IMR-90 (cell line): Measurements from ENCODE around the gene PSME3. TPM values are rescaled to one million over a fixed set of nuclear protein-coding genes. Genes with fewer than 3 reads are reported as not detected.
"Not testable (repeated sequence)": the region's sequence is repeated elsewhere in the genome, so short reads cannot be mapped to it uniquely, and the experiment has no call there.

Source experiments
- ATAC-seq: fragments of 200-7000 bp; cut with Tn5 transposase; 2 replicates; pipeline ENCODE4 v1.9.1; 2020; ENCODE audit warnings: low read depth, mild to moderate bottlenecking, moderate library complexity
- BruUV-seq: library from RNA; stranded (reverse); fragments of 400-500 nt; replicated peaks from 2 replicates; lab custom pipeline; 2021; lab: Mats Ljungman, UMichigan
- CTCF ChIA-PET: fragments of 300-600 bp; formaldehyde crosslinking; extraction: SDS; loops from one replicate; lab custom pipeline; 2021; ENCODE audit warnings: antibody characterized with exemption; lab: Yijun Ruan, JAX
- POLR2A ChIA-PET: fragments of 300-600 bp; sonication (Branson Sonifier 250); formaldehyde crosslinking; loops from one replicate; lab custom pipeline; 2022; ENCODE audit warnings: antibody characterized with exemption; ENCODE audit not compliant: unreplicated experiment; lab: Charles Lee
- DNase-seq: peaks from one replicate; pipeline ENCODE4 v3.0.0; 2013
- H2AFZ ChIP-seq: replicated peaks from 2 replicates; pipeline ENCODE3; 2013; ENCODE audit warnings: low read length, mild to moderate bottlenecking; ENCODE audit not compliant: poor library complexity
- H2AK5ac ChIP-seq: 2 replicates; pipeline ENCODE4 v1.6.1; 2013; ENCODE audit warnings: low read depth, low read length, inconsistent platforms
- H2AK9ac ChIP-seq: replicated peaks from 2 replicates; pipeline ENCODE3; 2013; ENCODE audit warnings: mild to moderate bottlenecking, low read depth, low read length, moderate library complexity; ENCODE audit not compliant: poor library complexity
- H2BK120ac ChIP-seq: 2 replicates; pipeline ENCODE4 v1.6.1; 2013; ENCODE audit warnings: low read depth, low read length, inconsistent platforms
- H2BK15ac ChIP-seq: 3 replicates; pipeline ENCODE4 v1.6.1; 2013; ENCODE audit warnings: low read depth, low read length, inconsistent platforms
- H2BK20ac ChIP-seq: 2 replicates; pipeline ENCODE4 v1.6.1; 2013; ENCODE audit warnings: low read depth, mild to moderate bottlenecking, inconsistent platforms, low read length, moderate library complexity
- H2BK5ac ChIP-seq: 2 replicates; pipeline ENCODE4 v1.6.1; 2013; ENCODE audit warnings: mild to moderate bottlenecking, low read depth, low read length, inconsistent platforms; ENCODE audit not compliant: poor library complexity, severe bottlenecking
- H3K14ac ChIP-seq: replicated peaks from 2 replicates; pipeline ENCODE4 v1.6.1; 2013; ENCODE audit warnings: low read depth, low read length, inconsistent platforms
- H3K18ac ChIP-seq: 2 replicates; pipeline ENCODE4 v1.6.1; 2013; ENCODE audit warnings: low read depth, low read length, control low read depth
- H3K23ac ChIP-seq: 2 replicates; pipeline ENCODE4 v1.6.1; 2013; ENCODE audit warnings: low read depth, low read length, inconsistent platforms
- H3K27ac ChIP-seq: 2 replicates; pipeline ENCODE4 v1.5.1; 2013; ENCODE audit warnings: mild to moderate bottlenecking, control low read depth, low read length; ENCODE audit not compliant: insufficient read depth
- H3K27me3 ChIP-seq: 2 replicates; pipeline ENCODE4 v1.6.1; 2013; ENCODE audit warnings: low read length; ENCODE audit not compliant: control insufficient read depth, insufficient read depth
- H3K36me3 ChIP-seq: 2 replicates; pipeline ENCODE4 v1.6.1; 2013; ENCODE audit warnings: low read length, mixed read lengths; ENCODE audit not compliant: control insufficient read depth, insufficient read depth
- H3K4ac ChIP-seq: 2 replicates; pipeline ENCODE4 v1.6.1; 2013; ENCODE audit warnings: low read depth, low read length, inconsistent platforms
- H3K4me1 ChIP-seq: 2 replicates; pipeline ENCODE4 v1.6.1; 2013; ENCODE audit warnings: low read length, mixed read lengths; ENCODE audit not compliant: control insufficient read depth, insufficient read depth
- H3K4me2 ChIP-seq: 2 replicates; pipeline ENCODE4 v1.6.1; 2013; ENCODE audit warnings: low read depth, mild to moderate bottlenecking, control low read depth, low read length, moderate library complexity
- H3K4me3 ChIP-seq: 2 replicates; pipeline ENCODE4 v1.5.1; 2013; ENCODE audit warnings: low read depth, mild to moderate bottlenecking, control low read depth, low read length, moderate library complexity; ENCODE audit not compliant: insufficient read depth
- H3K56ac ChIP-seq: 2 replicates; pipeline ENCODE4 v1.6.1; 2013; ENCODE audit warnings: low read length, inconsistent platforms; ENCODE audit not compliant: insufficient read depth; ENCODE audit errors: extremely low read depth
- H3K79me1 ChIP-seq, 2 experiments: 2 replicates each; pipeline ENCODE4 v1.6.1; 2013; ENCODE audit warnings: low read length in 2 of 2, inconsistent platforms in 1 of 2, low read depth in 1 of 2
- H3K9ac ChIP-seq: 2 replicates; pipeline ENCODE4 v1.6.1; 2013; ENCODE audit warnings: low read depth, low read length, control low read depth
- H3K9me1 ChIP-seq: 2 replicates; pipeline ENCODE4 v1.6.1; 2013; ENCODE audit warnings: low read length, inconsistent platforms; ENCODE audit not compliant: insufficient read depth
- H3K9me3 ChIP-seq: 2 replicates; pipeline ENCODE4 v1.6.1; 2013; ENCODE audit warnings: low read length; ENCODE audit not compliant: control insufficient read depth, insufficient read depth
- H4K20me1 ChIP-seq: 2 replicates; pipeline ENCODE4 v1.6.1; 2013; ENCODE audit warnings: low read length, inconsistent platforms; ENCODE audit not compliant: insufficient read depth
- H4K5ac ChIP-seq: 2 replicates; pipeline ENCODE4 v1.6.1; 2013; ENCODE audit warnings: mild to moderate bottlenecking, low read depth, low read length, control low read depth
- H4K8ac ChIP-seq, 2 experiments: 2 replicates each; pipeline ENCODE4 v1.6.1; 2013; ENCODE audit warnings: low read depth in 2 of 2, low read length in 2 of 2, control low read depth in 1 of 2, inconsistent platforms in 1 of 2
- H4K91ac ChIP-seq: 2 replicates; pipeline ENCODE4 v1.6.1; 2013; ENCODE audit warnings: low read depth, low read length, inconsistent platforms; ENCODE audit not compliant: insufficient read depth
- WGBS, 2 experiments: methylation state at CpG; one replicate each; pipeline versions ENCODE4 v1.1.5 to v1.1.7; 2013; ENCODE audit warnings: missing lambda C conversion rate in 2 of 2; ENCODE audit not compliant: insufficient read length in 1 of 2; ENCODE audit errors: extremely low coverage in 2 of 2; 5-methylcytosine and 5-hydroxymethylcytosine counted together
- dilution Hi-C: fragments of 300-500 bp; cut with HindIII; formaldehyde crosslinking; loops from one replicate; pipeline ENCODE4 v1.14.3; 2018; ENCODE audit warnings: low sequenced_read_pairs; ENCODE audit not compliant: unreplicated experiment
- in situ Hi-C: fragments of 300-500 bp; cut with MboI; formaldehyde crosslinking; loops from 3 replicates; pipeline ENCODE4 v1.14.3; 2019; ENCODE audit warnings: low sequenced_read_pairs, inconsistent platforms, mixed read lengths
- intact Hi-C: fragments of 100-400 bp; cut with micrococcal nuclease; formaldehyde crosslinking; loops from 2 replicates; pipeline ENCODE4 v1.10.0; 2022
- polyA plus RNA-seq, 3 experiments: library from polyadenylated mRNA; depleted of rRNA; stranded (reverse); fragments of >200 nt; gene quantifications; 2 replicates each; pipeline ENCODE4 v1.2.3, GENCODE V29; 2012; ENCODE audit warnings: low replicate concordance in 1 of 3
- total RNA-seq: library from RNA; depleted of rRNA; stranded (reverse); fragments of >200 nt; gene quantifications from 2 replicates; pipeline ENCODE4 v1.2.3, GENCODE V29; 2012

Gene PSME3
- total and polyA plus RNA-seq, 2 of the 4 experiments (the other 2 are of a cell fraction) = 72.4 to 100 TPM

GRCh38 chr17:42881706-42882105, 48.5 kb downstream of the PSME3 start:
- H4K91ac ChIP-seq, DNase-seq, H3K4me1 ChIP-seq, H3K14ac ChIP-seq, H2BK120ac ChIP-seq, H2BK15ac ChIP-seq, H3K36me3 ChIP-seq, H3K4me3 ChIP-seq, H3K18ac ChIP-seq, H3K4ac ChIP-seq, H3K56ac ChIP-seq, CTCF ChIA-PET, H4K20me1 ChIP-seq, H4K5ac ChIP-seq, H2BK20ac ChIP-seq, H3K4me2 ChIP-seq, intact Hi-C loops, H3K9me1 ChIP-seq, H4K8ac ChIP-seq, H3K23ac ChIP-seq, POLR2A ChIA-PET, H3K27ac ChIP-seq, H3K79me1 ChIP-seq, dilution Hi-C loops, H2AK9ac ChIP-seq, H2BK5ac ChIP-seq, H3K9me3 ChIP-seq, ATAC-seq, BruUV-seq, H2AK5ac ChIP-seq, H2AFZ ChIP-seq, H3K9ac ChIP-seq: not testable (repeated sequence)
- in situ Hi-C loops = loop anchor here (25.0 kb wide), 1 partner anchor 431 kb away; no protein-coding TSS in a partner anchor
- no CpG with 5 or more reads among the region's 6 CpGs for WGBS, 2 experiments
- peaks cover 32% of the 10 kb centered on the region for H3K27me3 ChIP-seq
